Subcutaneous abdominal adipose tissue (tissue), 5 donors: Measurements from ENCODE around the gene ANO7.

Experiments used
- H3K27ac ChIP-seq: one replicate; pipeline ENCODE4 v1.7.0; 2013; ENCODE audit warnings: low read depth, mild to moderate bottlenecking, inconsistent platforms, low read length, moderate library complexity
- H3K27me3 ChIP-seq, 5 donors: one replicate each; pipeline ENCODE4 v1.7.0; 2013; ENCODE audit warnings: low read length in 5 of 5, inconsistent platforms in 1 of 5; ENCODE audit not compliant: control insufficient read depth in 5 of 5, insufficient read depth in 4 of 5
- H3K36me3 ChIP-seq, 5 donors: one replicate each; pipeline ENCODE4 v1.7.0; 2013; ENCODE audit warnings: low read length in 5 of 5; ENCODE audit not compliant: control insufficient read depth in 5 of 5, insufficient read depth in 5 of 5
- H3K4me1 ChIP-seq, 5 donors: one replicate each; pipeline ENCODE4 v1.7.0; 2013; ENCODE audit warnings: low read length in 5 of 5, mild to moderate bottlenecking in 3 of 5, moderate library complexity in 1 of 5; ENCODE audit not compliant: control insufficient read depth in 5 of 5, insufficient read depth in 5 of 5
- H3K4me3 ChIP-seq, 5 donors: one replicate each; pipeline ENCODE4 v1.7.0; 2013; ENCODE audit warnings: low read length in 5 of 5, low read depth in 1 of 5
- H3K9ac ChIP-seq, 5 donors: one replicate each; pipeline ENCODE4 v1.7.0; 2013; ENCODE audit warnings: low read length in 5 of 5, mild to moderate bottlenecking in 4 of 5, moderate library complexity in 3 of 5
- H3K9me3 ChIP-seq, 5 donors: one replicate each; pipeline ENCODE4 v1.7.0; 2013; ENCODE audit warnings: low read length in 5 of 5; ENCODE audit not compliant: control insufficient read depth in 5 of 5
- donor health status: healthy.
- donor health status: healthy.
- donor health status: healthy.
- donor health status: healthy.
- donor health status: healthy.

Gene ANO7

GRCh38 chr2:241267249-241268067 lies 79.0 kb downstream of the ANO7 start:
- no peaks in the 10 kb centered on the region for H3K27me3 ChIP-seq
- H3K9ac ChIP-seq: peak overlapping the region in 1 of 5 donors; percentile 3
- H3K36me3 ChIP-seq: peaks cover 8 to 60% (median 52%) of the 10 kb centered on the region in 5 donors
- H3K27ac ChIP-seq: no peak overlapping the region
- H3K4me1 ChIP-seq: peaks cover 10 to 35% (median 33%) of the 10 kb centered on the region in 5 donors
- no peaks in the 10 kb centered on the region for H3K9me3 ChIP-seq
- no peak overlapping the region for H3K4me3 ChIP-seq

- Histone ChIP-seq H3K27me3 (no peaks in the 10 kb centered on the region), H3K27ac (no peak overlapping the region), H3K36me3 (peaks cover 8 to 51% (median 43%) of the 10 kb centered on the region in 5 donors), H3K4me1 (peaks cover 10 to 40% (median 38%) of the 10 kb centered on the region in 5 donors), H3K4me3 (no peak overlapping the region), H3K9me3 (no peaks in the 10 kb centered on the region), H3K9ac (peak overlapping the region in 1 of 5 donors; percentile 17)
Observed at GRCh38 chr2:241268306-241268705, 79.8 kb downstream of the ANO7 start.

GRCh38 chr2:241268716-241269445 lies 80.4 kb downstream of the ANO7 start:
- Histone ChIP-seq H3K36me3 (peaks cover 3 to 45% (median 38%) of the 10 kb centered on the region in 5 donors), H3K9me3 (no peaks in the 10 kb centered on the region), H3K27ac (no peak overlapping the region), H3K27me3 (no peaks in the 10 kb centered on the region), H3K4me1 (peaks cover 10 to 45% (median 40%) of the 10 kb centered on the region in 5 donors), H3K4me3 (no peak overlapping the region), H3K9ac (peak overlapping the region in 1 of 5 donors; percentile 17)

GRCh38 chr2:241269707-241270520 lies 81.4 kb downstream of the ANO7 start:
- Histone ChIP-seq H3K9ac (peak overlapping the region in 1 of 5 donors; percentile 12), H3K27ac (peak overlapping the region; percentile 73), H3K9me3 (no peaks in the 10 kb centered on the region), H3K27me3 (no peaks in the 10 kb centered on the region), H3K4me3 (peak overlapping the region in 2 of 5 donors; percentile 71 to 81), H3K4me1 (peaks cover 10 to 53% (median 40%) of the 10 kb centered on the region in 5 donors), H3K36me3 (peaks cover 3 to 38% (median 30%) of the 10 kb centered on the region in 5 donors)

GRCh38 chr2:241270531-241270930 lies 82.1 kb downstream of the ANO7 start:
- Histone ChIP-seq H3K27me3 (no peaks in the 10 kb centered on the region), H3K36me3 (peaks cover 3 to 32% (median 27%) of the 10 kb centered on the region in 5 donors), H3K9me3 (no peaks in the 10 kb centered on the region), H3K4me1 (peaks cover 10 to 53% (median 40%) of the 10 kb centered on the region in 5 donors), H3K4me3 (peak overlapping the region in 4 of 5 donors; percentile 71 to 87 (median 80)), H3K9ac (peak overlapping the region in 4 of 5 donors; percentile 56 to 85 (median 73)), H3K27ac (peak overlapping the region; percentile 73)

GRCh38 chr2:241271706-241272302 lies 83.3 kb downstream of the ANO7 start:
- Histone ChIP-seq H3K9me3 (no peaks in the 10 kb centered on the region), H3K4me1 (peaks cover 10 to 53% (median 40%) of the 10 kb centered on the region in 5 donors), H3K36me3 (peaks cover 3 to 19% (median 14%) of the 10 kb centered on the region in 5 donors), H3K9ac (peak overlapping the region; percentile 56 to 88 (median 75)), H3K4me3 (peak overlapping the region; percentile 71 to 87 (median 81)), H3K27me3 (no peaks in the 10 kb centered on the region), H3K27ac (peak overlapping the region; percentile 73)

GRCh38 chr2:241272303-241273209 lies 84.1 kb downstream of the ANO7 start:
- peak overlapping the region; percentile 73 for H3K27ac ChIP-seq
- peaks cover 3 to 14% (median 8%) of the 10 kb centered on the region in 5 donors for H3K36me3 ChIP-seq
- H3K9me3 ChIP-seq: no peaks in the 10 kb centered on the region
- H3K4me1 ChIP-seq: peaks cover 10 to 53% (median 40%) of the 10 kb centered on the region in 5 donors
- no peaks in the 10 kb centered on the region for H3K27me3 ChIP-seq
- peak overlapping the region; percentile 44 to 88 (median 79) for H3K9ac ChIP-seq
- peak overlapping the region; percentile 79 to 87 (median 81) for H3K4me3 ChIP-seq

- peaks cover 10 to 52% (median 36%) of the 10 kb centered on the region in 5 donors for H3K4me1 ChIP-seq
- H3K27ac ChIP-seq: peak overlapping the region; percentile 41
- no peaks in the 10 kb centered on the region for H3K27me3 ChIP-seq
- H3K9me3 ChIP-seq: no peaks in the 10 kb centered on the region
- H3K9ac ChIP-seq: peak overlapping the region; percentile 10 to 79 (median 44)
- peak overlapping the region; percentile 72 to 87 (median 81) for H3K4me3 ChIP-seq
- peaks cover 0 to 5% (median under 1%) of the 10 kb centered on the region in 5 donors for H3K36me3 ChIP-seq
Observed at GRCh38 chr2:241273210-241274020, 84.9 kb downstream of the ANO7 start.
